ENCODE measurements around the gene MFNG.
"Not testable (repeated sequence)": the region's sequence is repeated elsewhere in the genome, so short reads cannot be mapped to it uniquely, and the experiment has no call there.

The MFNG gene

GRCh38 chr22:37473437-37473946 lies 12.7 kb downstream of the MFNG start:
- DNase-seq (ENCODE audit: low read depth): no peak

DNA sequence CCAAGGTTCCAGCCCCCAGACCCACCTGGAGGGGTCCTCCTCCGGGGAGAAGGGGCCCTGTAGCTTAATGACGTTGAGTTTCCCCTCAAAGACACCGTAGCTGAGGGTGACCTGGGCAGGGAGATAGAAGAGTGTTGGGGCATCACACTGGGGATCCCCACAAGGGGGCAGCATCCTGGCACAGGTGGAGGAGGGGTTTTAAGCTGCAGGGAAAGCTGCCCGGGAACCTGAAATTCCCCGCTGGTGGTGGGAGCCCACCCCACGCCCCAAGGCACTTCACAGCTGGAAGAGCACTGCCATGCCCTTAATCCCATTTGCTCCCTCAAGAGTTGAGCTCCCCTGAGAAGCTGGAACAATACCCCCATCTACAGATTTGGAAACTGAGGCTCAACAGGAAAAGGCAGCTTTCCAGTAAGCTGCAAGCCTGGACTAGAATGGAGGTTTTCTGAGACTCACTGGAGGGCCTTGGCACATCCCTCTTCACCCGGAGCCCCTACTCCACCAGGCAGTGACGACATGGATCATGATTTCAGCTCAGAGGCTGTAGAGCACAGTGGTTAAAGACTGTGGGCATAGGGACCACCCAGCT lies 13.7 kb downstream of the MFNG start:
- peak; percentile 6 for DNase-seq (ENCODE audit: low read depth)

DNA sequence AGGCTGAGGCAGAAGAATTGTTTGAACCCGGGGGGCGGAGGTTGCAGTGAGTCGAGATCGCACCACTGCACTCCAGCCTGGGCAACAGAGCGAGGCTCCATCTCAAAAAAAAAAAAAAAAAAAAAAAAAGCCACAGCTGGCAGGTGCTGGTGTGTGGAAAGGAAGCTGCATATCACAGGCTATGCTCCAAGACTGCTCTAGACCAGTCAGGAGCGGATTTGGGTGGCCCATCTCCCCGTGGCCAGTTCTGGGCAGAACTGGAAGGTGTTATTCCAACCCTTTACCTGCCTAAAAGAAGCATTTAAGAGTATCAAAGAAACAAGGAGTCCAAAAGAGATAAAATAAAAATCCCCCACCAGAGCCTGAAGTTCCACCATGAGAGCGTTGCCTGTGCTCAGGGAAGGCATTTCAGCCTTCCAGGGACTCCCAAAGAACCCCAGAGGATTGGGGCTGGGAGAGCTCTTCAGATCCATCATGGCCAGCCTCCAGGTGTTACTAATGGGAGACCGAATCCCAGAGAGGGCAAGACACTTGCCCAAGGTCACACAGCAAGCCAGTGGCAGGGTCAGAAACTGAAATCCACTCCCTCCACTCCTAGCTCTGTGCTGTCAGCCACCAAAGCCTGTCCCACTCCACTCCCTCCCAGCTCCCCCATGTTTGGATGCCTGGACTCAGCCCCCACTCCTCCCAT lies 14.3 kb downstream of the MFNG start:
- DNase-seq (ENCODE audit: low read depth): no peak

DNA sequence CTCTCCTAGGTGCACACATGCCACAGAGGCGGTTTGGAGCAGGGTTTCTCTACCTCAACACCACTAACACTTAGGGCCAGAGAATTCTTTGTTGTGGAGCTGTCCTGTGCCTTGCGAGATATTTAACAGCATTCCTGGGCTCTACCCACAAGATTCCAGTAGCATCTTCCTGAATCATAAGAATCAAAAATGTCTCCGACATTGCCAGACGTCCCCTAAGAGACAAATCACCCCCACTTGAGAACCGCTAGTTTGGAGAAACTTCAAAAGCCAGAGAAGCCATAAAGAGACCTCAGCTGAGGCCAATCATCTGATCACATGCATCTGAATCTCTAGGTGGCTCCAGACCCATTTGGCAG lies 16.1 kb downstream of the MFNG start:
- DNase-seq (ENCODE audit: low read depth): no peak

GRCh38 chr22:37469416-37470086 lies 16.6 kb downstream of the MFNG start:
- no peak for DNase-seq (ENCODE audit: low read depth)

DNA sequence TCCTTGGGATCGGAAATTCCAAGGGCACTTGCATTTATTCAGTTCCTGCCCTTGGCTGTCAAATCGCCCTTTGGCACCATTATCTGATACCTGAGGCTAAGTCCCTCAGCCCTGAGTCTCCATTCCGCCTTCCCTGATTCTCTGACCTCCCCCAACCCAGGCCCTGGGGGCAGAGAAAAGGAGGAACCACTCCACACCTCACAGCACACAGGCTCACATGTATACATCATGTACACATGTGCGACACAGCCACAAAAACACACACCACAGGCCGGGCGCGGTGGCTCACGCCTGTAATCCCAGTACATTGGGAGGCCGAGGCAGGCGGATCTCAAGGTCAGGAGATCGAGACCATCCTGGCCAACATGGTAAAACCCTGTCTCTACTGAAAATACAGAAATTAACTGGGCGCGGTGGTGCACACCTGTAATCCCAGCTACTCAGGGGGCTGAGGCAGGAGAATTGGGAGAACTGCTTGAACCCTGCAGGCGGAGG lies 17.9 kb downstream of the MFNG start:
- DNase-seq (ENCODE audit: low read depth): not testable (repeated sequence)

GRCh38 chr22:37467391-37467955 lies 18.7 kb downstream of the MFNG start:
- DNase-seq (ENCODE audit: low read depth): no peak

DNA sequence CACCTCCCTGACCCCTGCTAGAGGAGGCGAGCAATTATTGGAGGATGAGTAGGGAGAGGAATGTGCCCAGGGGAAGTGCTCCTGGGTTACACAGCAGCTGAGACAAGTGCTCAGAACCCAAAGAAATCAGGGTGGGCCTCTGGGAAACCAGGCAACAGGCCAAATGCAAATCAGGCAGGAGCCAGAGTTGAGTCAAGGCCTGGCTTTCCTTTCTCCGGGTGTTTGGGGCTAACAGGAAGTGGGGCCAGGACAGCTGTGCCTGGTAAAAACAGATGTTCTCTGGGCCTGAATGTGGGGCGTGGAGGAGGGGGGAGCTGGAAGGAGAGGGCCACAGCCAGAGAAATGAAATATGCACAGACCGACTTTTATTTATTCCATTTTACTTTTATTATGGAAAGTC lies 22.0 kb downstream of the MFNG start:
- DNase-seq (ENCODE audit: low read depth): no peak

DNA sequence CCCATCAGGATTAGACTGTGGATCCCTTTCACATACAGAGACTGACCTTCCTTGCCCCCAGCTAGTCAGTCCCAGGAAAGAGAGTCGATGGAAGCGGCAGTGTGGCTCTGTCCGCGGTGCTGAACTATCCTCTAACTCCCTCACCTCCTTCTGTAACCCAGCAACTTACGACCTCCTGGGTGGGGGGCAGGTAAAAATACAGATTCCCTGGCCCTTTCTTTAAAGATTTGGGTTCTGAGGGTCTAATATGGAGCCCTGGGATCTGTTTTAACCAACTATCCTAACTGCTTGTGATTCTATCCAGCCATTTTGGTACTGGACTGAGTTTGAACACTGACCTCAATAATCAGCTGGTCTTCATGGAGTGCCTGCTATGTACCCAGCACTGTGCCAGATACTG lies 23.2 kb downstream of the MFNG start:
- no peak for DNase-seq (ENCODE audit: low read depth)

- no peak for DNase-seq (ENCODE audit: low read depth)
Observed at GRCh38 chr22:37462436-37462835, 23.7 kb downstream of the MFNG start.

DNA sequence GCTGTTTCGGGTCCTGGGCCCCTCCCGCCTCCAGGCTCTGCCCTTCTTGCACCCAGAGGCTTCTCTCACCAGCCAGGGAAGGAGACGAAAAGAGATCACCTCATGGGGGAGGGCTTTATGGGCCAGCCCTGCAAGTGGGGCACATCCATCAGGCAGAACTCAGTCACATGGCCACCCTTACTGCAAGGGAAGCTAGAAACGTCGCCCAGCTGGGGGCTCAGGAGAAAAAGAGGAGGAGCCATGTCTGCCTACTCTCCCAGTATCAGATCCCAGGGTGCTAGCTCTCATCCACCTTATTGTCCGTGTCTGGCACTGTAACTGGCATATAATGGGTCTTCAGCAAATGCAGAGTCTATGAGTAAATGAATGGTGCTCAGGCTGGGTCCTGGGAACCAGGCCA lies 24.2 kb downstream of the MFNG start:
- DNase-seq (ENCODE audit: low read depth): no peak

GRCh38 chr22:37460684-37461083 lies 25.5 kb downstream of the MFNG start:
- no peak for DNase-seq (ENCODE audit: low read depth)

DNA sequence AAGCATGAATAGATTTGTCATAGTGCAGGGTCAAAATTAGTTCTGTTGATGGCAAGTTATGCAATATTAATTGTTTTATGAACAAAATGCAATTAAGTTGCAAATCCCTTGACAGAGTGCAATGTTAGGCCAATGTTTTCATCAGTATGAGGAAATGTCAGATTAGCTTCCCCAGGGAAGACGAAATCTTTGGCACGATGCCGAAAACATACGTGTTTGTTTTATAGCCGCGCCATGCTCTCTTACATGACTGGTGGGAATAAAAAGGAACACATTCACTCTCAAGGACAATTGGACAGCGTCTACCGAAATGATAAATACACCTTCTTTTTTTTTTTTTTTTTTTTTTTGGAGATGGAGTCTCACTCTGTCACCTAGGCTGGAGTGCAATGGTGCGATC lies 27.0 kb downstream of the MFNG start:
- no peak for DNase-seq (ENCODE audit: low read depth)

DNA sequence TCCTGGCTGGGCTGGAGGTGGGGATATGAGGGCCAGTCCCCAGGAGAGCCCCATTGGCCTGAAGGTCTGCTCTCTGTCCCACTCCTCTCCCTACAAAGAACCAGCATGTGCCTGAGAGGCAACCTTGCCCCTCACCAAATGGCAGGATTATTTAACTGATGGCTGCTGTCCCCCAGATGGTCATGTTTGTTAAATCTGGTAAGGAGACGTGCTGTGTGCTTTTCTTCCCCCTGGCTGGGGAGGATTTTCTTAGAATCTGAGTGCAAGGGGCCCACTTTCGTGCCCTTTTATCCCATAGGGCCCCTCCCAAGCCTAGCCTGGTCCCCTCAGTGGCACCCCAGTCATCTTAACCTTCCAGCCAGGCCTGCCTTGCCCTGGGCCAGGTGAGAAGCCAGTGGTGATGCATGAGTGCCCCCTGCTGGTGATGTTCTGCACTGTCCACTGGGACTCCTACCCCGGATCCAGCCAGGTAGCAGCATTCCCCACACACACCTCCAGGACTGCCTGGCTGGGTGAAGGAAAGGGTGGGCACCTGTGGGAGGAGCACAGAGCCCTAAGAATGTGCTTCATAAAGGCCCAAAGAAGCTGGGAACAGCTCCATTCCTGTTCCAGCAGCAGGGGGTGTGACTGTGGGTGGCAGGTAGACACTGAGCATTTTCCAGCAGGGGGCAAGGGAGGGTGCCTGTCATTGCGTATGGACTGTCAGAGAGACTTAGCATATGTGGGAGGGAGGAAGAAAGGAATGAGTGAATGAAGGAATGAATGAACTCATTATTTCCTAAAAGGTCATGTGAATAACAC lies 28.9 kb downstream of the MFNG start:
- DNase-seq (ENCODE audit: low read depth): peak; percentile 72

- no peak for DNase-seq (ENCODE audit: low read depth)
Observed at GRCh38 chr22:37456346-37456745, 29.8 kb downstream of the MFNG start.

DNA sequence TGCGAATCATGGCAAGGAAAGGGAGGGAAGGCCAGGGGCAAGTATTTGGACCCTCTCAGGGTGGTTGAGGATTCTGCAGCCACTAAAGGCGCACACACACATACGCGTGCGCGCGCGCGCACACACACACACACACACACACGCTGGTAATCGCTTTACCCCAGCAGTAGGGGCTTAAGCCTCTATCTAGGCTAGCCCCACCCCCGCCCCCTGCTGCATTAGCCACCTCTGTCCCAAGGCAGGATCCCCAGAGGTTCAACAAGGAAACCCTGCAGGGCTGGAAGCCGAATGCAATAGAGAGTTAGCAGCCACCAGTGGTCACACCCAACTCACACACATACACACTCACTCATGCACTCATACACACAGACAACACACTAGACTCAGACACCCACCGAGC lies 30.3 kb downstream of the MFNG start:
- no peak for DNase-seq (ENCODE audit: low read depth)

- no peak for DNase-seq (ENCODE audit: low read depth)
Observed at GRCh38 chr22:37454857-37455686, 31.1 kb downstream of the MFNG start.

DNA sequence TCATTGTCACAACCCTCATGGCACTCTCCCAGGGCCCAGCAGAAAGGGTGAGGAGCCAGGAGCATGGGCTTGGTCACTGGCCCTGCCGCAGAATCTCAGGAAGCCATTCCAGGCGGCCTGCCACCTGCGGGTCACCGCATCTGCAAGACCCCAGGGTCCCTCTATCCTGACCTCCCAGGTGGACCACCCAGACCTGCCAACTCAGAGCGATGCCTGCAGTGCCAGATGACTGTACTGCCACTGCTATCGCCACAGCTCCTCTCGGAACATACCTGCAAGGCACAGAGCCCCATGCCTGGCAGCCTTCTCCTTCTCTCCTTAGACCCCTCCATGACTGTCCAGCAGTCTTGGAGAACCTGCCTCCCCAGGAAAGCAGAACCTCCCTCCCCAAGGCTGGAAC lies 32.5 kb downstream of the MFNG start:
- DNase-seq (ENCODE audit: low read depth): no peak

GRCh38 chr22:37451218-37451617 lies 35.0 kb downstream of the MFNG start:
- no peak for DNase-seq (ENCODE audit: low read depth)

- no peak for DNase-seq (ENCODE audit: low read depth)
Observed at GRCh38 chr22:37449331-37450001, 36.7 kb downstream of the MFNG start.

Measured in stimulated activated CD8-positive, alpha-beta memory T cell treated with anti-CD3 and anti-CD28 coated beads, Interleukin-4, amount 100 ng/mL, for 24 hours (primary cell).